H1 (cell line): Measurements from ENCODE around the gene GRM5.

Source experiments
- CEBPB ChIP-seq: IDR thresholded peaks from 2 replicates; pipeline ENCODE4 v1.6.1; 2012; ENCODE audit warnings: low read depth, low read length
- CHD7 ChIP-seq: fragments of 300-600 bp; sonication (generic); IDR thresholded peaks from 2 replicates; pipeline ENCODE4 v1.7.1; 2012; ENCODE audit warnings: low read length, moderate library complexity, mild to moderate bottlenecking, inconsistent platforms; ENCODE audit not compliant: insufficient replicate concordance
- CREB1 ChIP-seq: IDR thresholded peaks from 2 replicates; pipeline ENCODE4 v1.6.1; 2012; ENCODE audit warnings: inconsistent platforms
- CTCF ChIP-seq, 3 experiments: IDR thresholded peaks; 1 replicate in 2 of 3; 2 replicates in 1 of 3; pipeline versions ENCODE4 v1.5.1 to v1.6.1; 2011; ENCODE audit warnings: low read length in 3 of 3, mild to moderate bottlenecking in 3 of 3, inconsistent platforms in 2 of 3, low read depth in 1 of 3, moderate library complexity in 1 of 3; ENCODE audit not compliant: insufficient read depth in 1 of 3; ENCODE audit errors: control extremely low read depth in 1 of 3
- EP300 ChIP-seq, 2 experiments: IDR thresholded peaks; 1 replicate in 1 of 2; 2 replicates in 1 of 2; pipeline ENCODE4 v1.6.1; 2011 to 2012; ENCODE audit warnings: low read depth in 2 of 2, low read length in 2 of 2, mild to moderate bottlenecking in 2 of 2, borderline replicate concordance in 1 of 2, inconsistent platforms in 1 of 2, moderate library complexity in 1 of 2
- MAFK ChIP-seq: IDR thresholded peaks from 2 replicates; pipeline ENCODE4 v1.6.1; 2012; ENCODE audit warnings: low read depth, mild to moderate bottlenecking, improper control_type of control experiment, low read length
- MAX ChIP-seq: IDR thresholded peaks from 2 replicates; pipeline ENCODE4 v1.6.1; 2012; ENCODE audit warnings: inconsistent platforms
- POLR2A ChIP-seq, 2 experiments: IDR thresholded peaks; 1 replicate in 1 of 2; 2 replicates in 1 of 2; pipeline ENCODE4 v1.6.1; 2011; ENCODE audit warnings: low read depth in 2 of 2, low read length in 2 of 2, mild to moderate bottlenecking in 2 of 2; ENCODE audit errors: control extremely low read depth in 1 of 2
- POLR2AphosphoS5 ChIP-seq: IDR thresholded peaks from 2 replicates; pipeline ENCODE4 v1.6.1; 2011; ENCODE audit warnings: low read depth, low read length
- RAD21 ChIP-seq, 2 experiments: IDR thresholded peaks in 1 of 2; conservative IDR thresholded peaks in 1 of 2; 2 replicates each; pipeline ENCODE4 v1.6.1; 2011; ENCODE audit warnings: low read depth in 2 of 2, low read length in 2 of 2, improper control_type of control experiment in 1 of 2, inconsistent platforms in 1 of 2, mild to moderate bottlenecking in 1 of 2, moderate library complexity in 1 of 2
- RXRA ChIP-seq: IDR thresholded peaks from 2 replicates; pipeline ENCODE4 v1.6.1; 2011; ENCODE audit warnings: low read depth, mild to moderate bottlenecking, low read length, moderate library complexity; ENCODE audit not compliant: insufficient read depth
- SIN3A ChIP-seq, 2 experiments: IDR thresholded peaks in 1 of 2; conservative IDR thresholded peaks in 1 of 2; 2 replicates each; pipeline ENCODE4 v1.6.1; 2011 to 2012; ENCODE audit warnings: low read length in 2 of 2, improper control_type of control experiment in 1 of 2, low read depth in 1 of 2, mild to moderate bottlenecking in 1 of 2
- TEAD4 ChIP-seq: IDR thresholded peaks from 2 replicates; pipeline ENCODE4 v1.6.1; 2012; ENCODE audit warnings: low read depth, low read length, inconsistent platforms, mixed read lengths
- YY1 ChIP-seq: IDR thresholded peaks from 2 replicates; pipeline ENCODE4 v1.6.1; 2011; ENCODE audit warnings: low read depth, mild to moderate bottlenecking, low read length

- TF ChIP-seq MAX (no peak), MAFK (no peak), CTCF (IDR thresholded peaks at IDR 0.05; ENCODE audit: control extremely low read depth in 1 of 3, insufficient read depth in 1 of 3, low read depth in 1 of 3, low read length in 3 of 3) (no peak), CHD7 (no peak), EP300 (IDR thresholded peaks at IDR 0.05; ENCODE audit: borderline replicate concordance in 1 of 2, low read depth in 2 of 2, low read length in 2 of 2) (no peak), RAD21 (IDR thresholded peaks at IDR 0.05 in 1 of 2, conservative IDR thresholded peaks at IDR 0.05 in 1 of 2; ENCODE audit: low read depth in 2 of 2, low read length in 2 of 2) (no peak), RXRA (no peak), TEAD4 (no peak), CREB1 (no peak), YY1 (no peak), CEBPB (no peak), POLR2A (IDR thresholded peaks at IDR 0.05; ENCODE audit: control extremely low read depth in 1 of 2, low read depth in 2 of 2, low read length in 2 of 2) (no peak), POLR2AphosphoS5 (no peak), SIN3A (conservative IDR thresholded peaks at IDR 0.05 in 1 of 2, IDR thresholded peaks at IDR 0.05 in 1 of 2; ENCODE audit: low read depth in 1 of 2, low read length in 2 of 2) (no peak)
These were observed 601.3 kb downstream of the GRM5 start for GRCh38 chr11:88464528-88464927.
